GM12878 (cell line): ENCODE measurements around the gene IRX4.

Source experiments
- BHLHE40 ChIP-seq, 2 experiments: fragments of 450-650 bp in 1 of 2; IDR thresholded peaks; 2 replicates each; pipeline ENCODE4 v1.6.1; 2011 to 2017; ENCODE audit warnings: low read depth in 2 of 2, borderline replicate concordance in 1 of 2, improper control_type of control experiment in 1 of 2, low read length in 1 of 2, mild to moderate bottlenecking in 1 of 2
- CBFB ChIP-seq: IDR thresholded peaks from 2 replicates; pipeline ENCODE4 v1.6.1; 2016; ENCODE audit warnings: antibody characterized with exemption, low read depth
- CBX3 ChIP-seq: fragments of 200-600 bp; sonication (generic); IDR thresholded peaks from 2 replicates; pipeline ENCODE4 v1.6.1; 2016; ENCODE audit warnings: low read depth, borderline replicate concordance
- CEBPB ChIP-seq, 2 experiments: fragments of 150-350 bp in 1 of 2; IDR thresholded peaks; 2 replicates each; pipeline ENCODE4 v1.6.1; 2012 to 2014; ENCODE audit warnings: low read depth in 2 of 2, low read length in 2 of 2, borderline replicate concordance in 1 of 2, inconsistent platforms in 1 of 2
- NR2C1 ChIP-seq: fragments of 450-650 bp; IDR thresholded peaks from 2 replicates; pipeline ENCODE4 v1.6.1; 2017; ENCODE audit warnings: antibody characterized with exemption, mild to moderate bottlenecking, moderate library complexity
- POLR2A ChIP-seq: IDR thresholded peaks from 2 replicates; pipeline ENCODE4 v1.6.1; 2011; ENCODE audit warnings: low read depth, mild to moderate bottlenecking, low read length
- POLR2AphosphoS5 ChIP-seq: IDR thresholded peaks from 2 replicates; pipeline ENCODE4 v1.6.1; 2011; ENCODE audit warnings: mild to moderate bottlenecking, low read length, inconsistent platforms
- TF ChIP-seq, protein P1 (sequence below): IDR thresholded peaks from 2 replicates; pipeline ENCODE4 v1.6.1; 2011; ENCODE audit warnings: low read depth, low read length, improper control_type of control experiment, borderline replicate concordance
- TF ChIP-seq, protein P2 (sequence below), 3 experiments: IDR thresholded peaks in 2 of 3; conservative IDR thresholded peaks in 1 of 3; 2 replicates each; pipeline ENCODE4 v1.5.1; 2011; ENCODE audit warnings: low read depth in 3 of 3, low read length in 3 of 3, mild to moderate bottlenecking in 3 of 3, control low read depth in 2 of 3, moderate library complexity in 2 of 3, inconsistent platforms in 1 of 3, mixed read lengths in 1 of 3; ENCODE audit not compliant: control insufficient read depth in 2 of 3, insufficient read depth in 1 of 3; ENCODE audit errors: extremely low read depth in 1 of 3

DNA sequence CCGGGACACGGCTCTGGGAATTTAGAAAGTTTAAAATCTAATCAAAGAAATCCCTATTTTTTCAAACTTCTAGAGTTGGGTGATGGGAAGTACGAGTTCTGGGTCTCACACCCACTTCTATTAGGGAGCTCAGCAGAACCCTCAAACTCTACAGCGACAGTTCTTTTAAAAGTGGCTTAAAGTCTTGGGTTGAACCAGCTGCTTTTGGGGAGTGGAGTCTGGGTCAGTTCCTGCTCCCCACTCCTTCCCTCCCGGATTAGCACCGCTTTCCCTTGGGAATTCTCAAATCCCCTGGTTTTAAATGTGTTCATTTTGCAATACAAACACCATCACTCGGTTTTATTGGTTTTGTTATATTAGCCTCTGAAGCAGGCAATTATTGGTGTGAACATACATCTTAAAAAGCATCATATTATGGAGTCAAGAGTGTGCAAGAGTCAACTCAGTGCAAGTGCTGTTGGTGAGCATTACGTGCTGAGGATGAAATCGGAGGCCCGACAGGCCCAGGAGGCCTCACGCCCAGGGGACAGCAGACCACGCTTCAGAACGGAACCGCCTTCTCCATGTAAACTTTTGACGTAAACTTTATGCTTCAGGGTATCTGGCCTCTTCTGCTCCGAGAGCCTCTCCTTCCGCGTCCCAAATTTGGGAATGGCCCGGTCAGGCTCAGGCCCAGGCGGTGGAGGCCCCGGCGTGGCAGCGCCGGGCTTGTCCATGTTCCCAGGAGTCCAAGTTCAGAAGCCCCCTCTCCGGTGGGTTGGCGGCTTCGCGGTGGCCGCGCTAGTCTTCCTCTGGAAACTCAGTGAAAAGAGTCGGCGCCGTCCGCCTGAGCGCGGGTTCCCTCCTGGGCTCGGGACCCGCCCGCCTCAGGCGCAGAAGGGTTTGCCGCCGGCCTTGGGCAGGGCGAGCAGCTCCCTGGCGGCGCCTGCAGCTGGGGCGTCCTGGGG, 5.3 kb downstream of the IRX4 start:
- TF ChIP-seq POLR2AphosphoS5: no peak
- TF ChIP-seq CEBPB (IDR thresholded peaks at IDR 0.05; ENCODE audit: borderline replicate concordance in 1 of 2, low read depth in 2 of 2, low read length in 2 of 2): no peak
- TF ChIP-seq, protein P1, sequence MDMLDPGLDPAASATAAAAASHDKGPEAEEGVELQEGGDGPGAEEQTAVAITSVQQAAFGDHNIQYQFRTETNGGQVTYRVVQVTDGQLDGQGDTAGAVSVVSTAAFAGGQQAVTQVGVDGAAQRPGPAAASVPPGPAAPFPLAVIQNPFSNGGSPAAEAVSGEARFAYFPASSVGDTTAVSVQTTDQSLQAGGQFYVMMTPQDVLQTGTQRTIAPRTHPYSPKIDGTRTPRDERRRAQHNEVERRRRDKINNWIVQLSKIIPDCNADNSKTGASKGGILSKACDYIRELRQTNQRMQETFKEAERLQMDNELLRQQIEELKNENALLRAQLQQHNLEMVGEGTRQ: no peak
- TF ChIP-seq, protein P2, sequence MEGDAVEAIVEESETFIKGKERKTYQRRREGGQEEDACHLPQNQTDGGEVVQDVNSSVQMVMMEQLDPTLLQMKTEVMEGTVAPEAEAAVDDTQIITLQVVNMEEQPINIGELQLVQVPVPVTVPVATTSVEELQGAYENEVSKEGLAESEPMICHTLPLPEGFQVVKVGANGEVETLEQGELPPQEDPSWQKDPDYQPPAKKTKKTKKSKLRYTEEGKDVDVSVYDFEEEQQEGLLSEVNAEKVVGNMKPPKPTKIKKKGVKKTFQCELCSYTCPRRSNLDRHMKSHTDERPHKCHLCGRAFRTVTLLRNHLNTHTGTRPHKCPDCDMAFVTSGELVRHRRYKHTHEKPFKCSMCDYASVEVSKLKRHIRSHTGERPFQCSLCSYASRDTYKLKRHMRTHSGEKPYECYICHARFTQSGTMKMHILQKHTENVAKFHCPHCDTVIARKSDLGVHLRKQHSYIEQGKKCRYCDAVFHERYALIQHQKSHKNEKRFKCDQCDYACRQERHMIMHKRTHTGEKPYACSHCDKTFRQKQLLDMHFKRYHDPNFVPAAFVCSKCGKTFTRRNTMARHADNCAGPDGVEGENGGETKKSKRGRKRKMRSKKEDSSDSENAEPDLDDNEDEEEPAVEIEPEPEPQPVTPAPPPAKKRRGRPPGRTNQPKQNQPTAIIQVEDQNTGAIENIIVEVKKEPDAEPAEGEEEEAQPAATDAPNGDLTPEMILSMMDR (IDR thresholded peaks at IDR 0.05 in 2 of 3, conservative IDR thresholded peaks at IDR 0.05 in 1 of 3; ENCODE audit: control insufficient read depth in 2 of 3, extremely low read depth in 1 of 3, insufficient read depth in 1 of 3, low read depth in 3 of 3, low read length in 3 of 3): no peak
- TF ChIP-seq POLR2A: no peak
- no peak for TF ChIP-seq CBFB
- TF ChIP-seq CBX3: no peak
- TF ChIP-seq NR2C1: no peak
- no peak for TF ChIP-seq BHLHE40 (IDR thresholded peaks at IDR 0.05; ENCODE audit: borderline replicate concordance in 1 of 2, low read depth in 2 of 2, low read length in 1 of 2)
